Measurements from ENCODE around the gene PI4KA. TPM values are rescaled to one million over a fixed set of nuclear protein-coding genes. Genes with fewer than 3 reads are reported as not detected.

The PI4KA gene
- total and polyA plus RNA-seq, 2 of the 13 experiments (the other 11 are each of a cell fraction or from before 2014, with no cell fraction given), result 27.4 to 56.4 TPM

DNA sequence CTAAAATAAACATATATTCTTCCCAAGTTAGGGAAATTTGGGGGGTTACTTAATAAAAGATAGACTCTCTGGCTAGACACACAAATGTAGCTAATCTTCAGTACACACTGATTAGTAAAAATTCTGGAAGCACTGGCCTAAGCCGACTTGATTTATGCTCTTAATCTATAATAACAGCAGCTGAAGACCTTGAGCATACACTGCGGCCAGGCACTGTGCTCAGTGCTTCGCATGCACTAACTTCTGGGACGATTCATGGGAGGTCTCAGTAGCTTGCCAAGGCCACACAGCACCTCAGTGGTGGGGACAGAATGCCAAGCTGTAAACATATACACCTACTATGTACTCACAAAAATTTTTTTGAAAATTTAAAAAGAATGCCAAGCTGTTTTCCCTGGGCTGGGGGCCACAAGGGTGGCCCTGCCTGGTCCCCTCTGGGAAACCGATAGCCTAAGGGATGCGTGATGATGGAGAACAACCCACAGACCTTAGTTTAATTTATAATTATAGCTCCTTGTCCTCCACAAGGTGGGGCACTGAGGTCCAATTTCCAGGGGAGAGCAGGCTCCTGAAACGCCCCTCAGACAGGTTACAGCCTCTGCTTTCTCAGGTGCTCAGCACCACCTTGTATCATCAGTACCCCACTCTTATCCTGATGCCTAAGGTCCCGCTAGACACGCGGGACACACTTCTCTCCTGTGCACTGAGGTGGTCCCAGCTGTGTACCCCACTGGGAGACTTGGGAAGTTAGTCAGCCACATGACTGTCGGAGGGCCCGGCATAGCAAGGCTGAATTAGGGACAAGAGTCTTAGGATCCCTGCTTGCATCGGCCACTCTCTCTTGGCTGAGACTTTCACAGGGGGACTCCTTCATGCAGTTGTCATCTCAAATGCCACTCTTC lies 64.6 kb downstream of the PI4KA start:
- FAIRE-seq, result no peak
- in situ Hi-C loops (cut with HindIII; ENCODE audit: extremely low pct_ligation_motif_present, low pct_unique_long_range_greater_than_20kb), result loop anchor here (10.0 kb wide), 1 partner anchor 61 kb away; the partner anchor contains the start of genes PI4KA and SNAP29
- intact Hi-C loops (cut with micrococcal nuclease; ENCODE audit: unreplicated experiment), result no loop called here
- peaks cover 64% of the 10 kb centered on the region for H3K4me1 ChIP-seq (ENCODE audit: insufficient read depth, low read length)
- TF ChIP-seq, protein P1, sequence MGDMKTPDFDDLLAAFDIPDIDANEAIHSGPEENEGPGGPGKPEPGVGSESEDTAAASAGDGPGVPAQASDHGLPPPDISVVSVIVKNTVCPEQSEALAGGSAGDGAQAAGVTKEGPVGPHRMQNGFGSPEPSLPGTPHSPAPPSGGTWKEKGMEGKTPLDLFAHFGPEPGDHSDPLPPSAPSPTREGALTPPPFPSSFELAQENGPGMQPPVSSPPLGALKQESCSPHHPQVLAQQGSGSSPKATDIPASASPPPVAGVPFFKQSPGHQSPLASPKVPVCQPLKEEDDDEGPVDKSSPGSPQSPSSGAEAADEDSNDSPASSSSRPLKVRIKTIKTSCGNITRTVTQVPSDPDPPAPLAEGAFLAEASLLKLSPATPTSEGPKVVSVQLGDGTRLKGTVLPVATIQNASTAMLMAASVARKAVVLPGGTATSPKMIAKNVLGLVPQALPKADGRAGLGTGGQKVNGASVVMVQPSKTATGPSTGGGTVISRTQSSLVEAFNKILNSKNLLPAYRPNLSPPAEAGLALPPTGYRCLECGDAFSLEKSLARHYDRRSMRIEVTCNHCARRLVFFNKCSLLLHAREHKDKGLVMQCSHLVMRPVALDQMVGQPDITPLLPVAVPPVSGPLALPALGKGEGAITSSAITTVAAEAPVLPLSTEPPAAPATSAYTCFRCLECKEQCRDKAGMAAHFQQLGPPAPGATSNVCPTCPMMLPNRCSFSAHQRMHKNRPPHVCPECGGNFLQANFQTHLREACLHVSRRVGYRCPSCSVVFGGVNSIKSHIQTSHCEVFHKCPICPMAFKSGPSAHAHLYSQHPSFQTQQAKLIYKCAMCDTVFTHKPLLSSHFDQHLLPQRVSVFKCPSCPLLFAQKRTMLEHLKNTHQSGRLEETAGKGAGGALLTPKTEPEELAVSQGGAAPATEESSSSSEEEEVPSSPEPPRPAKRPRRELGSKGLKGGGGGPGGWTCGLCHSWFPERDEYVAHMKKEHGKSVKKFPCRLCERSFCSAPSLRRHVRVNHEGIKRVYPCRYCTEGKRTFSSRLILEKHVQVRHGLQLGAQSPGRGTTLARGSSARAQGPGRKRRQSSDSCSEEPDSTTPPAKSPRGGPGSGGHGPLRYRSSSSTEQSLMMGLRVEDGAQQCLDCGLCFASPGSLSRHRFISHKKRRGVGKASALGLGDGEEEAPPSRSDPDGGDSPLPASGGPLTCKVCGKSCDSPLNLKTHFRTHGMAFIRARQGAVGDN (CRISPR knock-in tag; IDR thresholded peaks at IDR 0.05), result peak; percentile 23; the same call in 1 of the 2 replicates
- no peak for TF ChIP-seq GRHL1 (CRISPR knock-in tag; conservative IDR thresholded peaks at IDR 0.05)
- no peak overlapping the region for H3K9ac ChIP-seq (ENCODE audit: insufficient read depth, low read depth, low read length)
- ATAC-seq, result no peak
- DNase-seq (ENCODE audit: low spot score), result no peak
- no peak overlapping the region for H3K4me3 ChIP-seq (replicated peaks in 1 of 3; ENCODE audit: insufficient read depth in 1 of 3, low read depth in 2 of 3, low read length in 3 of 3)
- H3K27me3 ChIP-seq (ENCODE audit: control insufficient read depth in 1 of 2, insufficient read depth in 2 of 2, low read length in 2 of 2), result no peaks in the 10 kb centered on the region
- BruUV-seq (replicated peaks), result no TSS peak
- CTCF ChIA-PET (ENCODE audit: low intra/inter-chr PET ratio, low total read pairs), result no interaction called here
- H4K20me1 ChIP-seq (ENCODE audit: insufficient read depth, low read length), result no peaks in the 10 kb centered on the region
- H3K27ac ChIP-seq (ENCODE audit: extremely low read length, insufficient read depth, low read length), result peak overlapping the region; percentile 19
- 92% methylated on average over 10 of the region's 13 CpGs for WGBS (ENCODE audit: low lambda C conversion rate)
- POLR2A ChIA-PET, result interaction anchor here (1.5 kb wide), 1 partner anchor 80 kb away, joined by 4 read pairs; no protein-coding TSS in a partner anchor
- no peaks in the 10 kb centered on the region for H3K79me2 ChIP-seq (ENCODE audit: insufficient read depth, low read length)
- H3K36me3 ChIP-seq (replicated peaks in 1 of 2; ENCODE audit: control insufficient read depth in 1 of 2, insufficient read depth in 2 of 2, low read length in 2 of 2), result peaks cover 23 to 48% of the 10 kb centered on the region in 2 experiments
- H3K9me3 ChIP-seq (ENCODE audit: low read length), result no peaks in the 10 kb centered on the region
- no peak overlapping the region for H3K4me2 ChIP-seq (ENCODE audit: low read depth, low read length)
- no peak overlapping the region for H2AFZ ChIP-seq (ENCODE audit: low read length)

Data from HepG2 (cell line).